ENCODE results near the gene ABCD4. TPM values are rescaled to one million over a fixed set of nuclear protein-coding genes. Genes with fewer than 3 reads are reported as not detected.

The ABCD4 gene
- polyA plus RNA-seq, 2 of the 4 experiments (the other 2 are of a cell fraction), result 13.9 to 35.8 TPM

DNA sequence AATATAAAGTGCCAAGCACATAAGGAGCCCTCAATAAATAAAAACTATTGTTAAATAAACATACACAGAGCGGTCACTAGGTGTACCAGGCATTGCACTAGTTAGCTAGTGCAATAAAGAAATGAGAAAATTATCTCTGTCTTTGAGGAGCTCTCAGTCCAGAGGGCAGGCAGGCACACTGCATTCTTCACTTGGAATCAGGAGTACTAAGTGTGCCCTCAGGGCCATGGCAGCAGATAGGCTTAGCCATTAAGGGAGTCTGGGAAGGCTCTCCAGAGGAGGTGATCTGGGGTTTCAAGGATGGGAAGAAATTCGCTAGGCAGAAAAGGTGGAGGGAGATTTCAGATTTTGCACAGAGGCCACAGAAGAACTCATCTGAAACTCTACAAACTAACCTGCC, 9.1 kb downstream of the ABCD4 start:
- Histone ChIP-seq H3K4me2 (no peak overlapping the region), H3K4me1 (no peaks in the 10 kb centered on the region), H3K4me3 (no peak overlapping the region), H3K9me3 (no peaks in the 10 kb centered on the region), H3K27ac (no peak overlapping the region)
- TF ChIP-seq SREBF2 (IDR thresholded peaks at IDR 0.05), result no peak
- TF ChIP-seq NR3C1 (IDR thresholded peaks at IDR 0.05), result no peak
- no peak for TF ChIP-seq CTCF (IDR thresholded peaks at IDR 0.05)
- no peak for TF ChIP-seq CEBPB (IDR thresholded peaks at IDR 0.05)
- no peak for TF ChIP-seq HOXB13 (CRISPR knock-in tag; IDR thresholded peaks at IDR 0.05; ENCODE audit: low read depth)
- TF ChIP-seq RCOR1 (IDR thresholded peaks at IDR 0.05; ENCODE audit: low read depth, low read length), result no peak
- no peak for TF ChIP-seq GATA3 (IDR thresholded peaks at IDR 0.05; ENCODE audit: borderline replicate concordance)
- no peak for TF ChIP-seq HOXA7 (CRISPR knock-in tag; IDR thresholded peaks at IDR 0.05)
- TF ChIP-seq, protein P1, sequence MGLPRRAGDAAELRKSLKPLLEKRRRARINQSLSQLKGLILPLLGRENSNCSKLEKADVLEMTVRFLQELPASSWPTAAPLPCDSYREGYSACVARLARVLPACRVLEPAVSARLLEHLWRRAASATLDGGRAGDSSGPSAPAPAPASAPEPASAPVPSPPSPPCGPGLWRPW (IDR thresholded peaks at IDR 0.05), result no peak
- no peak for TF ChIP-seq CHD4 (IDR thresholded peaks at IDR 0.05; ENCODE audit: borderline replicate concordance)
- no peak for TF ChIP-seq ZFP36 (IDR thresholded peaks at IDR 0.05; ENCODE audit: borderline replicate concordance, partially characterized antibody)
- TF ChIP-seq HMGXB4 (CRISPR knock-in tag; IDR thresholded peaks at IDR 0.05; ENCODE audit: borderline replicate concordance), result no peak
- no peak for TF ChIP-seq ESRRA (IDR thresholded peaks at IDR 0.05; ENCODE audit: borderline replicate concordance, low read length)
- TF ChIP-seq RFX5 (IDR thresholded peaks at IDR 0.05), result no peak
- TF ChIP-seq USF2 (IDR thresholded peaks at IDR 0.05), result no peak
- TF ChIP-seq, protein P2, sequence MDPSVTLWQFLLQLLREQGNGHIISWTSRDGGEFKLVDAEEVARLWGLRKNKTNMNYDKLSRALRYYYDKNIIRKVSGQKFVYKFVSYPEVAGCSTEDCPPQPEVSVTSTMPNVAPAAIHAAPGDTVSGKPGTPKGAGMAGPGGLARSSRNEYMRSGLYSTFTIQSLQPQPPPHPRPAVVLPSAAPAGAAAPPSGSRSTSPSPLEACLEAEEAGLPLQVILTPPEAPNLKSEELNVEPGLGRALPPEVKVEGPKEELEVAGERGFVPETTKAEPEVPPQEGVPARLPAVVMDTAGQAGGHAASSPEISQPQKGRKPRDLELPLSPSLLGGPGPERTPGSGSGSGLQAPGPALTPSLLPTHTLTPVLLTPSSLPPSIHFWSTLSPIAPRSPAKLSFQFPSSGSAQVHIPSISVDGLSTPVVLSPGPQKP (IDR thresholded peaks at IDR 0.05; ENCODE audit: low read depth, low read length), result no peak
- no peak for TF ChIP-seq HOXB5 (CRISPR knock-in tag; IDR thresholded peaks at IDR 0.05)
- TF ChIP-seq BCL3 (IDR thresholded peaks at IDR 0.05), result no peak
- ChIA-PET CTCF (interaction anchor here (0.5 to 5.8 kb wide), 18 partner anchors 9 to 186 kb away, joined by 3 to 43 read pairs (median 4); partner anchors contain the start of gene ABCD4), POLR2A (no interaction called here)
- FAIRE-seq (no peak), ATAC-seq (no peak), DNase-seq (ENCODE audit: low read depth in 1 of 2, low spot score in 1 of 2) (no peak)
- WGBS (ENCODE audit: missing lambda C conversion rate), result 96% methylated on average over 2 of the region's 2 CpGs

GRCh38 chr14:74292061-74292460, 10.7 kb downstream of the ABCD4 start:
- no peak for DNase-seq (ENCODE audit: low read depth in 1 of 2, low spot score in 1 of 2)
- no peak for FAIRE-seq
- CTCF ChIA-PET, result interaction anchor here (0.6 to 5.8 kb wide), 6 partner anchors 7 to 180 kb away, joined by 3 to 43 read pairs (median 22); partner anchors contain the start of gene ABCD4
- no peak overlapping the region for H3K4me2 ChIP-seq
- no peaks in the 10 kb centered on the region for H3K4me1 ChIP-seq
- POLR2A ChIA-PET, result no interaction called here
- 90% methylated on average over 11 of the region's 11 CpGs for WGBS (ENCODE audit: missing lambda C conversion rate)
- H3K4me3 ChIP-seq, result no peak overlapping the region
- H3K27ac ChIP-seq, result no peak overlapping the region
- ATAC-seq, result no peak
- H3K9me3 ChIP-seq, result no peaks in the 10 kb centered on the region
- TF ChIP-seq, protein P1 (IDR thresholded peaks at IDR 0.05), result no peak
- TF ChIP-seq HDAC2 (IDR thresholded peaks at IDR 0.05) (no peak), CTCF (IDR thresholded peaks at IDR 0.05) (no peak), ATOH8 (CRISPR knock-in tag; IDR thresholded peaks at IDR 0.05; ENCODE audit: low read depth) (no peak), MAFK (IDR thresholded peaks at IDR 0.05; ENCODE audit: partially characterized antibody) (no peak), SREBF2 (IDR thresholded peaks at IDR 0.05) (no peak)
- TF ChIP-seq, protein P3, sequence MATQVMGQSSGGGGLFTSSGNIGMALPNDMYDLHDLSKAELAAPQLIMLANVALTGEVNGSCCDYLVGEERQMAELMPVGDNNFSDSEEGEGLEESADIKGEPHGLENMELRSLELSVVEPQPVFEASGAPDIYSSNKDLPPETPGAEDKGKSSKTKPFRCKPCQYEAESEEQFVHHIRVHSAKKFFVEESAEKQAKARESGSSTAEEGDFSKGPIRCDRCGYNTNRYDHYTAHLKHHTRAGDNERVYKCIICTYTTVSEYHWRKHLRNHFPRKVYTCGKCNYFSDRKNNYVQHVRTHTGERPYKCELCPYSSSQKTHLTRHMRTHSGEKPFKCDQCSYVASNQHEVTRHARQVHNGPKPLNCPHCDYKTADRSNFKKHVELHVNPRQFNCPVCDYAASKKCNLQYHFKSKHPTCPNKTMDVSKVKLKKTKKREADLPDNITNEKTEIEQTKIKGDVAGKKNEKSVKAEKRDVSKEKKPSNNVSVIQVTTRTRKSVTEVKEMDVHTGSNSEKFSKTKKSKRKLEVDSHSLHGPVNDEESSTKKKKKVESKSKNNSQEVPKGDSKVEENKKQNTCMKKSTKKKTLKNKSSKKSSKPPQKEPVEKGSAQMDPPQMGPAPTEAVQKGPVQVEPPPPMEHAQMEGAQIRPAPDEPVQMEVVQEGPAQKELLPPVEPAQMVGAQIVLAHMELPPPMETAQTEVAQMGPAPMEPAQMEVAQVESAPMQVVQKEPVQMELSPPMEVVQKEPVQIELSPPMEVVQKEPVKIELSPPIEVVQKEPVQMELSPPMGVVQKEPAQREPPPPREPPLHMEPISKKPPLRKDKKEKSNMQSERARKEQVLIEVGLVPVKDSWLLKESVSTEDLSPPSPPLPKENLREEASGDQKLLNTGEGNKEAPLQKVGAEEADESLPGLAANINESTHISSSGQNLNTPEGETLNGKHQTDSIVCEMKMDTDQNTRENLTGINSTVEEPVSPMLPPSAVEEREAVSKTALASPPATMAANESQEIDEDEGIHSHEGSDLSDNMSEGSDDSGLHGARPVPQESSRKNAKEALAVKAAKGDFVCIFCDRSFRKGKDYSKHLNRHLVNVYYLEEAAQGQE (IDR thresholded peaks at IDR 0.05), result no peak
